ENCODE measurements around the gene MAP6D1.
"Not testable (repeated sequence)": the region's sequence is repeated elsewhere in the genome, so short reads cannot be mapped to it uniquely, and the experiment has no call there.

MAP6D1 gene

GRCh38 chr3:183799461-183799860, 25.9 kb downstream of the MAP6D1 start:
- no peak for DNase-seq (ENCODE audit: low spot score)

- DNase-seq (ENCODE audit: low spot score), result no peak
Measured at GRCh38 chr3:183797996-183798395, 27.4 kb downstream of the MAP6D1 start.

- no peak for DNase-seq (ENCODE audit: low spot score)
Measured at GRCh38 chr3:183796372-183796771, 29.0 kb downstream of the MAP6D1 start.

GRCh38 chr3:183794452-183794851, 30.9 kb downstream of the MAP6D1 start:
- no peak for DNase-seq (ENCODE audit: low spot score)

GRCh38 chr3:183792976-183793375, 32.4 kb downstream of the MAP6D1 start:
- no peak for DNase-seq (ENCODE audit: low spot score)

- DNase-seq (ENCODE audit: low spot score), result no peak
Measured at GRCh38 chr3:183790700-183791099, 34.7 kb downstream of the MAP6D1 start.

- DNase-seq (ENCODE audit: low spot score), result no peak
Measured at GRCh38 chr3:183789826-183790225, 35.6 kb downstream of the MAP6D1 start.

- not testable (repeated sequence) for DNase-seq (ENCODE audit: low spot score)
Measured at GRCh38 chr3:183784503-183784902, 40.9 kb downstream of the MAP6D1 start.

GRCh38 chr3:183782576-183783276, 42.7 kb downstream of the MAP6D1 start:
- no peak for DNase-seq (ENCODE audit: low spot score)

- no peak for DNase-seq (ENCODE audit: low spot score)
Measured at GRCh38 chr3:183781246-183781645, 44.1 kb downstream of the MAP6D1 start.

GRCh38 chr3:183779896-183780465, 45.4 kb downstream of the MAP6D1 start:
- DNase-seq (ENCODE audit: low spot score), result no peak

GRCh38 chr3:183777016-183777618, 48.3 kb downstream of the MAP6D1 start:
- DNase-seq (ENCODE audit: low spot score), result no peak

GRCh38 chr3:183776451-183776850, 48.9 kb downstream of the MAP6D1 start:
- not testable (repeated sequence) for DNase-seq (ENCODE audit: low spot score)

- no peak for DNase-seq (ENCODE audit: low spot score)
Measured at GRCh38 chr3:183775781-183776180, 49.6 kb downstream of the MAP6D1 start.

GRCh38 chr3:183774631-183775030, 50.7 kb downstream of the MAP6D1 start:
- DNase-seq (ENCODE audit: low spot score), result no peak

GRCh38 chr3:183769453-183769852, 55.9 kb downstream of the MAP6D1 start:
- DNase-seq (ENCODE audit: low spot score), result no peak

GRCh38 chr3:183768114-183768513, 57.3 kb downstream of the MAP6D1 start:
- DNase-seq (ENCODE audit: low spot score), result no peak

GRCh38 chr3:183766745-183767606, 58.4 kb downstream of the MAP6D1 start:
- DNase-seq (ENCODE audit: low spot score), result peak; percentile 79

- no peak for DNase-seq (ENCODE audit: low spot score)
Measured at GRCh38 chr3:183766107-183766506, 59.3 kb downstream of the MAP6D1 start.

Data from CD4-positive, alpha-beta T cell treated with Interleukin-2 at 100 ng/mL for 4 hours (primary cell).